GM18867 (cell line): ENCODE data around the gene PHF19.

ENCODE experiments used
- ATAC-seq: cut with Tn5 transposase; IDR thresholded peaks from one replicate; pipeline ENCODE4 v1.9.1; 2021; ENCODE audit warnings: mild to moderate bottlenecking, moderate library complexity; ENCODE audit not compliant: unreplicated experiment

PHF19 gene

GRCh38 chr9:120892748-120893610 lies 16.0 kb upstream of the PHF19 start:
- peak; percentile 68 for ATAC-seq

GRCh38 chr9:120891884-120892747 lies 15.1 kb upstream of the PHF19 start:
- peak; percentile 40 for ATAC-seq

GRCh38 chr9:120891245-120891883 lies 14.4 kb upstream of the PHF19 start:
- ATAC-seq, result no peak

GRCh38 chr9:120890320-120891244 lies 13.6 kb upstream of the PHF19 start:
- ATAC-seq, result no peak

- no peak for ATAC-seq
These were observed 12.8 kb upstream of the PHF19 start for GRCh38 chr9:120889606-120890271.

- no peak for ATAC-seq
These were observed 11.6 kb upstream of the PHF19 start for GRCh38 chr9:120888626-120889025.

- no peak for ATAC-seq
These were observed 9.5 kb upstream of the PHF19 start for GRCh38 chr9:120886490-120886967.

GRCh38 chr9:120885958-120886357 lies 9.0 kb upstream of the PHF19 start:
- no peak for ATAC-seq

- ATAC-seq, result no peak
These were observed 8.5 kb upstream of the PHF19 start for GRCh38 chr9:120885457-120885856.

GRCh38 chr9:120883608-120883996 lies 6.6 kb upstream of the PHF19 start:
- ATAC-seq, result no peak

- no peak for ATAC-seq
These were observed 6.1 kb upstream of the PHF19 start for GRCh38 chr9:120882935-120883607.

- ATAC-seq, result no peak
These were observed 2.5 kb upstream of the PHF19 start for GRCh38 chr9:120879446-120879845.

- ATAC-seq, result no peak
These were observed 1.5 kb upstream of the PHF19 start for GRCh38 chr9:120878188-120879130.

GRCh38 chr9:120877276-120878034 lies 467 bp upstream of the PHF19 start:
- ATAC-seq, result peak; percentile 44

GRCh38 chr9:120875954-120876841 lies 790 bp downstream of the PHF19 start:
- peak; percentile 65 for ATAC-seq

- ATAC-seq, result no peak
These were observed 1.4 kb downstream of the PHF19 start for GRCh38 chr9:120875643-120875953.
